ENCODE results near the gene OTOG.

The OTOG gene

DNA sequence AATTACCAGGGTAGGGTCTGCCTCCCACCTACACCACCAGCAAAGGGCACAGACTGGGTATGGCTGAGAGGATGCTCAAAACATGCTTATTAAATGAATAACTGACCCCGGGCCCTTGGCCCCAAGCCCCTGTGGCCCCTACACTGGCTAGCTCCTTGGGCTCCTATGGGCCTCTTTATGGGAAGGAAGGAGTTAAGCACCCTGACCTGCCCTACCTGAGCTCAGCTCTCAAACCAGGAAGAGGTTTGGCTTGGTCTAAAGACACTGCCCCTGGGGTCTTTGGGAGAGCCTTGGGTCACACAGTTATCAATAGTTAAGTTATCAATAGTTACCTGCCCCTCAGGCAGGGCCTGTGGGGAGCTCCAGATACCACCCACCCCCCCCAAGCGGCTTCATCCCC lies 4.0 kb upstream of the OTOG start:
- DNase-seq = no peak

DNA sequence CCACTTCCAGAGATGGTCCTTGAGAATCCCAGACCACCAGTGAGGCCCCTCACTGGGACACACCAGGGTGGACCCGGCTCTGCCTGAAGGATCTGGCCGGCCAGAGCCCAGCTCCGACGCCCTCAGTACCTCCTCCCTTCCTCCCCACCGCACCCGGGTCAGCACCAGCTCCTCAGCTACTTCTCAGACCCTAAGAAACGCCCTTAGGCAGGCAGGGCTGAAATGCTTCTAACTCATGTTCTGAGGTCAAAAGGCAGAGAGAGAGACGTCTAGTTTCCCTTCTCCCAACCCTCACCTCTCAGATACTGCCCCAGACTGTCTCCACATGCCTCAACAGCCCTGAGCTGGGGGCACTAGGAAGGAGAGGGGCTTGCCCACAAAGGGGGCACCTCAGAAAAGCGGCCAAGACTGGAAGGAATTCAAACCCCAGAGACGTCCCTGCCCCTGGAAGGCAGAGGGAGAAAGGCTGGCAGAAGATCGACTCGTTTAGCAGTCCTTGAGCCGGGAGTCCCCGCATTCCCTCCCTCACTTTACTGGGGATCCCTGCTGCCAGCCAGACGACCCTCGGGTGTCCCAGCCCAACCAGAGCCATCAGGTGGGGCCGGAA lies 3.4 kb upstream of the OTOG start:
- no peak for DNase-seq

DNA sequence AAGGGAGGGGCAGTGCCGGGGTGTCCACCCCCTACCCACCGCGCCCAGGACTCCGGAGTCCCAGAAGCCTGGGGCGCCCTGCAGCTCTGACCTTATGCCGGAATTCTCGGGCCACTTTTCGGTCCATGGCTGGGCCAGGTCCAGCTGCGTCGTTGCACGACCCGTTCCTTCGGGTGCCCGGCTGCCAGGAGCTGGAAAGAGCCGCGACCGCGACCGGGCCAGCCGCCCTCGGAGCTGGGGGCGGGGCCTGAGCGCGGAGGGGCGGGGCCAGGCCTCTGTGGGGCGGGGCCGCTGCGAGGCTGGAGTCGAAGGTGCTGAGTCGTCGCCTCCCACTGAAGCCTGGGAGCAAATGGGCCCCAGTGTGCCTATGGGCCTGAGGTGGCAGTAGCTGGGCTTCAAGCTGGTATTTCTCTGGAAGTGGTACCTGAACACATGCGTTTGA lies 2.9 kb upstream of the OTOG start, which contains the start of gene USH1C:
USH1C (minus strand) TSS at position 236 of the 442 bp plus-strand sequence; CDS start at position 127, 109 bp downstream.
- DNase-seq = peak; percentile 9

DNA sequence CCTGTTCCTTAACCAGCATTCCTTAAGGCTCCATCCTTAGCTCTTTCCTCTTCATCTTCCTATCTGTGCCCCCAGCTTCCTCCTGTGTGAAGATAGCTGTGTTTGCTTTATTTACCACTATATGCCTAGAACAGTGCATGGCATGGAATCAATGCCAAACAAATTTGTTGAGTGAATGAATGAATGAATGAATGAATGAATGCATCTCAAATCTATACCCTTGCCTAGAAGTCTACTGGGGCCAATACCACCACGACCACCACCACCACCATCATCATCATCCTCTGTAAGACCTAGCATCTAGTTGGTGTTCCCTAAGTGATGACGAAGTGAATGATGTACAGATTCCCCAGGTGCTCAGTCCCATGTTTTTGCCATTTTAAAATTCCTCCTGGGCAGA lies 819 bp upstream of the OTOG start:
- DNase-seq = no peak

DNA sequence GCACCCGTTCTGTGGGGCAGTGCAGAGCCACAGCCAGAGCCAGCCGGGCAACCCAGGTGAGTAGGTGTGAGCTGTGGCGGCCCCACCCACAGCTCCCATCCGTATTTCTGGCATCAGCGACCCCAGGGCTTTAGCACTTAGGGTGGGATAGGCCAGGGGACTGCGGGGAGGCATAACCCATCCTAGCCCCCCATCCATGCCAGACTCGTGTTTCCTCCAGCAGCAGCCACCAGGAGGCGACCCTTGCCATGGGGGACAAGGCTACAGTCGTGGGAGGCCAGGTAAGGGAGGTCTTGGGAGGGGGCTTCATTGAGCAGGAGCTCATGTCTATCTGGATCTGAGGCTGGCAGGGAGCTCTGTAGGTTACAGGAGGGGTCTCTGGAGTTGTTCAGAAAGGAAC lies 873 bp downstream of the OTOG start:
- DNase-seq = peak; percentile 15

DNA sequence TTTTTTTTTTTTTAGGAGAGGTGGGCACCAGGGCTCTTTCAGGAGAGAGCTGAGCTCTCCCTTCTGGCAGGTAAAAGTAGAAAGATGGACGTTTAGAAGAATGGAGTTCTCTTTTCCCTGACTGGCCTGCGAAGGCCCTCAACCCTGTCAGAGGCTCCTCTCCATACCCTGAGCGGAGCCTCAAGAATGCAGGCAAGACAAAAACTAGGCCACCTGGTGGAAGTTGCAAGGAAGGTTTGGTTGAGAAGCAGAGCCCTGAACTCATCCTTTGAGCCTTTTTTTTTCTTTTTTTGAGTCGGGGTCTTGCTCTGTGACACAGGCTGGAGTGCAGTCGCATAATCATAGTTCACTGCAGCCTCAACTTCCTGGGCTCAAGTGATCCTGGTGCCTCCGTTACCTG lies 1.4 kb downstream of the OTOG start:
- DNase-seq = no peak

DNA sequence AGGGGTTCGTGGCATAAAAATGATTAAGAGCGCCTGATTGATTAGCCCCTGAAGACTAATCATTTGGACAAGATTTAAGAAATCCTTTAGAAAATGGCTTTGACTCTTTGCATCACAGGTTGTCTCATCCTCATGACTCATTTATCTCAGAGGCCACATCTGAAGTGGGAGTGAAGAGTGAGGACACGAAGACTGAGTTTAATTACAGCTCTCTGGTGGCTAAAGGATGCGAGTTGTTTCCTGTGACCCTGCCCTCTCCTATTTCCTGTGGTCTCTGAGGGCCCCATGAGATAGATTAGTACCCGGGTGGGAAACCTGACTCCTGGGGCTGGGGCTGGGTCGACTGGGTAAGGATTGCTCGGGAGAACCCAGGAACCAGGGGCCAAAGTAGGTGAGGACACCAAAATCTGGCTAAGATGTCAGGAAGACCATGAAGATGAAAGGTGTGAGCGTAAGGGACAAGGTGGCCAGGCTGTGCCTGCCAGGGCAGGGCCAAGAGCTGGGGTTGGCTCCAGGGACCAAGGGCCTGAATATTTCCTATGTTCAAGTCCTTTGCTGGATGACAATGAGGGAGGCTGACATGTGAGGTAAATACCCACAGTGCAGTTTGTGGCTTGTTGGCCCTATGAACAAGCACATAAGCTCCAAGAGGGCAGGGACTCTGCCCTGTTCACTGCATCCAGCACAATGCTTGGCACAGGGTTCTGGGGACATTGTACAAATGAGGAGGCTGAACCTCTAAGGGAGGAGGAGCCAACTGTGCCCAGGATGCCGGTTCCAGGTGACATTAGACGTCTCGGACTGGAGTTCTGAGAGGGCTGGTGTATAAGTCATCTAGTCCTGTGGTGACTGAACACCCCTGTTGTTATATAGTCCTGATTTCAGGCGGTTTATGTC lies 3.6 kb downstream of the OTOG start:
- peak; percentile 8 for DNase-seq

GRCh38 chr11:17551347-17552040 lies 4.4 kb downstream of the OTOG start:
- no peak for DNase-seq

GRCh38 chr11:17552041-17552355 lies 4.9 kb downstream of the OTOG start:
- no peak for DNase-seq

DNA sequence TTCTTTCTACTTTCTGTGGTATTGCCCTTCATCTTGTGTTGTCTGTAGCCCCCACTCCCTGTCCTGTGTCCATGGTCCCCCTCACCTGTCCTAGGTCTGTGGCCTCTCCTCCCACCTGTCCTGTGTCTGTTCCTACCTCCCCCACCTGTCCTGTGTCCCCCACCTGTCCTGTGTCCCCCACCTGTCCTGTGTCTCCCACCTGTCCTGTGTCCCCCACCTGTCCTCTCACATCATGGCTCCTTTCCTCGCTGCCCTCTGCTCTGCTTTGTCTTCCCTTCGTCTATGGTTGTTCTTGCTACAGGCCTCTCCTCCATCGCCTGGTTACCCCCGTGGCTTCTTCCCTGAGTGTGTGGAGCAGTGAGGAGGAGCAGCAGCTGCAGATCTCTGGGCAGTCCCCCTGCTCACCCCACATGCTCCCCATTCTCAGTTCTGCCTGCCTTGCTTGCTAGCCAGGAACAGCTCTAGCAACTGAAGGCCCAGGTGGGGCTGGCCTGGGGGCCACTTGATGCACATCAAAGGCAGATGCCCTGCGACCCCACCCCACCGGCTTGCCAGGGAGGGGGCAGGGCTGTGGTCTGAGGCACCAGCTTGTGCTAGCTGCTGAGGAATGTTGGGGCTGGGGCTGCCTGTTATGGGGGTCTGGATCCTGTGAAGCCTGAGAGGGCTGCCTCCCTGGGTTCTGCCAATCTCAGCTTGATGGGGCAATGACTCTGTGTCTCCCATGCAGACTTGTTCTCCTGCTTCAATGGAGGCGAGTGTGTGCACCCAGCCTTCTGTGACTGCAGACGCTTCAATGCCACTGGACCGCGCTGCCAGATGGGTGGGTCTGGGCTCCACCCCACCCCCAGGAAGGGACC lies 5.6 kb downstream of the OTOG start:
- no peak for DNase-seq

DNA sequence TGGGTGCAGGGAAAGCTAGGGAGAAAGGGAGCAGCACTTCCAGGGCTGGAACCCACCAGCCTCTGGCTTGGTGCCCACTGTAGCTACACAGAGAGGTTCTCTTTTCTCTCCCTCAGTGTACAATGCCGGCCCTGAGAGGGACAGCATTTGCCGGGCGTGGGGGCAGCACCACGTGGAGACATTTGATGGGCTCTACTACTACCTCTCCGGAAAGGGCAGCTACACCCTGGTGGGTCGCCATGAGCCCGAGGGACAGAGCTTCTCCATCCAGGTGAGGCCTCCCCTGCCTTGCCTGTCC lies 6.1 kb downstream of the OTOG start:
- DNase-seq = no peak

GRCh38 chr11:17554487-17554886 lies 7.4 kb downstream of the OTOG start:
- DNase-seq = no peak

GRCh38 chr11:17556999-17557398 lies 9.9 kb downstream of the OTOG start:
- DNase-seq = no peak

- no peak for DNase-seq
These were observed 11.1 kb downstream of the OTOG start for GRCh38 chr11:17558025-17558780.

- DNase-seq = no peak
These were observed 11.9 kb downstream of the OTOG start for GRCh38 chr11:17558916-17559315.

GRCh38 chr11:17559341-17560087 lies 12.5 kb downstream of the OTOG start:
- DNase-seq = no peak

GRCh38 chr11:17560281-17561110 lies 13.4 kb downstream of the OTOG start:
- DNase-seq = no peak

DNA sequence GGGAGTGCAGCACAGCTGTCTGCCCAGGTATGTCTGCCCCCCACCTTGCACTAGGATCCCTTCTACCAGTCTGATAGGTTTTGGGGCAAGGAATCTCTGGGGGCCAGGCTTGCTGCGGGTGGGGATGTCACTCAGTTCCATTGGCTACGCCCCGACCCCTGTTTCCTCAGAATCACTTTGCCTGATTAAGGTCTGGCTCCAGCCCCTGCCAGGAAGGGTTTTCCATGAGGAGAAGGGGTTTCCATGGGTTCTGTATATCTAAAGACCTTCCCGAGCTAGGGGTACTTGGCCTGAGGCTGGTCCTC lies 14.0 kb downstream of the OTOG start:
- no peak for DNase-seq

DNA sequence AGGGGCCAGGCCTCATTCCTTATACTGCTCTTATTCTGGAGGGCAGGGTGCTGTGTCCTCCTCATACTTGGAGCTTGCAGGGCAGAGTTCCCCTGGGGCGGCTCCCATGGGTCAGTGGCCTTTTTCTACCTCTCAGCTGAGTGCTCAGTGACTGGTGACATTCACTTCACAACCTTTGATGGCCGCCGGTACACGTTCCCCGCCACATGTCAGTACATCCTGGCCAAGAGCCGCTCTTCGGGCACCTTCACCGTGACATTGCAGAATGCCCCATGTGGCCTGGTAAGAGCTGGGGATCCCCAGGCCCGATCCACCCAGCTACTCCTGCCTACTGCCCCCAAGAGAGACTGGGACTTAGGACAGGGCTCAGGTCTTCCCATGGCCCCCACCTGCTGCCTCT lies 14.5 kb downstream of the OTOG start:
- DNase-seq = no peak

GRCh38 chr11:17563231-17563646 lies 16.2 kb downstream of the OTOG start:
- peak; percentile 18 for DNase-seq
